Glutamatergic neuron (in vitro differentiated cells): ENCODE data around the gene CMTM8. TPM values are rescaled to one million over a fixed set of nuclear protein-coding genes. Genes with fewer than 3 reads are reported as not detected.

ENCODE experiments used
- DNase-seq: peaks from one replicate; pipeline ENCODE4 v3.0.0; 2022
- H3K27ac Mint-ChIP-seq: one replicate; pipeline ENCODE4 v1.8.0; 2020; ENCODE audit warnings: mild to moderate bottlenecking, mixed read lengths, inconsistent platforms; ENCODE audit not compliant: unreplicated experiment
- H3K27me3 Mint-ChIP-seq: one replicate; pipeline ENCODE4 v1.8.0; 2020; ENCODE audit warnings: mild to moderate bottlenecking, moderate library complexity, mixed read lengths, inconsistent platforms; ENCODE audit not compliant: unreplicated experiment
- H3K36me3 Mint-ChIP-seq: one replicate; pipeline ENCODE4 v1.8.0; 2020; ENCODE audit warnings: mild to moderate bottlenecking, mixed read lengths, inconsistent platforms; ENCODE audit not compliant: unreplicated experiment
- H3K4me1 Mint-ChIP-seq: one replicate; pipeline ENCODE4 v1.8.0; 2020; ENCODE audit warnings: mild to moderate bottlenecking, low read depth, mixed read lengths, inconsistent platforms; ENCODE audit not compliant: unreplicated experiment
- H3K4me3 Mint-ChIP-seq: one replicate; pipeline ENCODE4 v1.8.0; 2020; ENCODE audit warnings: mild to moderate bottlenecking, mixed read lengths, inconsistent platforms; ENCODE audit not compliant: unreplicated experiment
- H3K9me3 Mint-ChIP-seq: one replicate; pipeline ENCODE4 v1.8.0; 2020; ENCODE audit warnings: mild to moderate bottlenecking, moderate library complexity, mixed read lengths, inconsistent platforms; ENCODE audit not compliant: unreplicated experiment
- total RNA-seq: library from RNA; stranded (reverse); fragmentation: NEBNext Ultra II Directional; extraction: Animal tissue kit (Norgen Biotek cat#: 25700); gene quantifications from one replicate; pipeline ENCODE4 v1.2.1, GENCODE V29; 2021; ENCODE audit not compliant: unreplicated experiment
- TF ChIP-seq, protein P1 (sequence below): fragments of 200-600 bp; sonication (generic); IDR thresholded peaks from one replicate; pipeline ENCODE4 v1.5.0; 2021; ENCODE audit not compliant: partially characterized antibody, unreplicated experiment

CMTM8 gene
- total RNA-seq, 1 donor from 2014 or later, result not detected

DNA sequence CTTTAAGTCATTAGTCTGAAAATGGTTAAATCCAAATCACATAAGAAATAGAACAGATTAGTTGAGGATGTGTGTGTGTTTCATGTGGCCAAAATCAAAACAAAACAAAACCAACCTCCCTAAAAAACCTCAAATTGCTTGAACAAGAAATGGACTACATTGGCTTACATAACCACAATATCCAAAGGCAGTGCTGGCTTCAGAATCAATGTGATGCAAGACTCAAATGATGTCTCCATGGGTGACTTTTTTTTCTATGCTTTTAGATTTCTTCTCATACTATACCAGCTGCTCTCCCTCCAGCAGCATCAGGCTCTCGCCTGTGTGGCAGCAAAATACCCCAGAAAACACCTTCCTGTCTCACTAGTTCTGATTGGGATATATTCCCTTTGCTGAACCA lies 36.0 kb upstream of the CMTM8 start:
- TF ChIP-seq, protein P1, sequence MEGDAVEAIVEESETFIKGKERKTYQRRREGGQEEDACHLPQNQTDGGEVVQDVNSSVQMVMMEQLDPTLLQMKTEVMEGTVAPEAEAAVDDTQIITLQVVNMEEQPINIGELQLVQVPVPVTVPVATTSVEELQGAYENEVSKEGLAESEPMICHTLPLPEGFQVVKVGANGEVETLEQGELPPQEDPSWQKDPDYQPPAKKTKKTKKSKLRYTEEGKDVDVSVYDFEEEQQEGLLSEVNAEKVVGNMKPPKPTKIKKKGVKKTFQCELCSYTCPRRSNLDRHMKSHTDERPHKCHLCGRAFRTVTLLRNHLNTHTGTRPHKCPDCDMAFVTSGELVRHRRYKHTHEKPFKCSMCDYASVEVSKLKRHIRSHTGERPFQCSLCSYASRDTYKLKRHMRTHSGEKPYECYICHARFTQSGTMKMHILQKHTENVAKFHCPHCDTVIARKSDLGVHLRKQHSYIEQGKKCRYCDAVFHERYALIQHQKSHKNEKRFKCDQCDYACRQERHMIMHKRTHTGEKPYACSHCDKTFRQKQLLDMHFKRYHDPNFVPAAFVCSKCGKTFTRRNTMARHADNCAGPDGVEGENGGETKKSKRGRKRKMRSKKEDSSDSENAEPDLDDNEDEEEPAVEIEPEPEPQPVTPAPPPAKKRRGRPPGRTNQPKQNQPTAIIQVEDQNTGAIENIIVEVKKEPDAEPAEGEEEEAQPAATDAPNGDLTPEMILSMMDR, result no peak
- no peak overlapping the region for H3K4me3 Mint-ChIP-seq
- H3K4me1 Mint-ChIP-seq, result no peaks in the 10 kb centered on the region
- H3K27ac Mint-ChIP-seq, result no peak overlapping the region
- no peak for DNase-seq
- peaks cover 2% of the 10 kb centered on the region for H3K27me3 Mint-ChIP-seq
- no peaks in the 10 kb centered on the region for H3K36me3 Mint-ChIP-seq
- H3K9me3 Mint-ChIP-seq, result no peaks in the 10 kb centered on the region

DNA sequence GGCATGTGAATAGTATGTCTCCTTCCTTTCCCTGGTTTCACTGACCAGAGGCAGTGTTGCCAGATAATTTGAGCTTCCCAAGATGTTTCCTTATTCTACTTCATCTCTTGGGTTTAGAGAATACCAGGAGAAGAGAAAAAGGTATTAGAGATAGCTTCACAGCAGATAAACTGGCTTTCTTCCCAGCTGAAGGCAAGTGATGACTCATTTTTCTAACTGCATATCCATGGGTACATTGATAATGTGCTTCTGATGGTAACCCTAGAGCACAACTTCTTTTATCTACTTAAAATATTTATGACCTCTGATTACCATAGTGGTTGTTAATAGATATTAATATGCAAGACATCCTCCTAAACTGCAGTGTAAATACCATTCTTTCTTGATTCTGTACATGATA lies 34.6 kb upstream of the CMTM8 start:
- no peak overlapping the region for H3K27ac Mint-ChIP-seq
- no peaks in the 10 kb centered on the region for H3K9me3 Mint-ChIP-seq
- H3K4me1 Mint-ChIP-seq, result no peaks in the 10 kb centered on the region
- peaks cover 2% of the 10 kb centered on the region for H3K27me3 Mint-ChIP-seq
- no peak overlapping the region for H3K4me3 Mint-ChIP-seq
- no peaks in the 10 kb centered on the region for H3K36me3 Mint-ChIP-seq
- TF ChIP-seq, protein P1, result no peak
- DNase-seq, result no peak

DNA sequence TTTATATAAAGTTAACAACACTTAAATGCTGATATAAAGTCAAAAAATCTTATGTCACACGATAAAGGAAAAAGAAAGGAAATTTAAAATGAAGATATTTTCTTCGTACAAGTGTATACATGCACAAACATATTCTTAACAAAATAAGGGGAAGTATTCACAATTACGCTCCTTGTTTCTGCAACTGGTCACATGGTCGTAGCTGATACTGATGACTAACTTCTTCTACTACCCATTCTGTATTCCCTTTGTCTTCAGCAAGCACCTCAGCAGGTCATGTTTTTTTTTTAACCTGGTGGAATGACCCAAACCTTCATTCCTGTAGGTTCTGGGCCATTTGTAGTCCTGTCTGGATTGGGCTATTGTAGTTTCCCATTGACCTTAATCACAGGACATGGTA lies 30.0 kb upstream of the CMTM8 start:
- DNase-seq, result no peak
- Mint-ChIP-seq H3K4me3 (no peak overlapping the region), H3K9me3 (no peaks in the 10 kb centered on the region), H3K36me3 (no peaks in the 10 kb centered on the region), H3K27me3 (peaks cover 2% of the 10 kb centered on the region), H3K27ac (no peak overlapping the region), H3K4me1 (no peaks in the 10 kb centered on the region)
- TF ChIP-seq, protein P1, result no peak

DNA sequence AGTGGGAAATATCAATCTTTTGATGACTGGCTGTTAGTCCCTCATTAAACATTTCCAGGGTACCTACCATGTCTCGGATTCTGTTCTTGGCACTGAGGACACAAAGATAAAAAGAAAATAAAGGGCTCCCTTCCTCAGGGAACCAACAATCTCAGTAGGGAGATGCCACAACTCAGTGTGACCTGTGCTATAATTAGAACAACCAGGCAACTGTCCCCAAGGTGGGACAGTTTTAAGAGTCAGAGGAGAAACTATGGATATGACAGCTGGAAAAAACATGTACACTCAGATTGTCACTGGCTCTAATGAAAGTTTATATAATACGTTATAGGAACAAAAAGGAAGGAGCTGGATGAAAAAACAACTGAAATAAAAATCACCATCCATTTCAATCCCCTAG lies 23.3 kb upstream of the CMTM8 start:
- Mint-ChIP-seq H3K4me1 (peaks cover 5% of the 10 kb centered on the region), H3K36me3 (no peaks in the 10 kb centered on the region), H3K9me3 (no peaks in the 10 kb centered on the region), H3K4me3 (no peak overlapping the region), H3K27me3 (no peaks in the 10 kb centered on the region), H3K27ac (no peak overlapping the region)
- DNase-seq, result no peak
- TF ChIP-seq, protein P1, result no peak

DNA sequence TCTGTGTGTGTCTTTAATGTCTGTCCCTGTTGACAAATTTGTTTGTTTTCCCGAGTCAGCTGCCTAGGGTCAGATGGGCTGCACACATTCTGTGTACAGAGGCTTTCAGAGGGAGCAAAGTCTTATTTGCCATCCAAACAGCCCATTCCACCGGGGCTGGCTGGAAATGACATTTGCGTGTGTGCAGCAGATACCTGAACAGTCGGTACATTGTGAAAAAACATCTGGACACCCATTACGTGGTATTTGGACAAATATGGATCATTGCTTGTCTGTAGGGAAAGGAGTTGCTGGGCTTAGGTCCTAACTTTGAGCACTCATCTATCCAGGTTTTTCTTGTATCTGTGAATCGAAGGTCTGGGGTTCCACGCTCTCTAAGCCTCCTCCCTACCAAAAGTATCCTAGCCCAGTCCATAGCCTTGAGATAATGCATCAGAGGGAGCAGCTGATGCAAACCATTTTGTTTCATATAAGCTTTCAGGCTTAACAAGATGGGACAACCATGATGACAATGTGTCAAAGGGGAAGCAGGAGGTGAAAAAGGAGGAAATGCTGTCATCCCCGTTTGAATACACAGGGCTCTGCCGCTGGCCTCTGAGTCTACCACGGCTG lies 22.2 kb upstream of the CMTM8 start:
- H3K4me3 Mint-ChIP-seq, result no peak overlapping the region
- H3K27ac Mint-ChIP-seq, result no peak overlapping the region
- DNase-seq, result no peak
- no peaks in the 10 kb centered on the region for H3K36me3 Mint-ChIP-seq
- TF ChIP-seq, protein P1, result no peak
- no peaks in the 10 kb centered on the region for H3K27me3 Mint-ChIP-seq
- H3K4me1 Mint-ChIP-seq, result peaks cover 5% of the 10 kb centered on the region
- H3K9me3 Mint-ChIP-seq, result no peaks in the 10 kb centered on the region
